Heart left ventricle (tissue), 16 donors: Measurements from ENCODE around the gene TEX2. TPM values are rescaled to one million over a fixed set of nuclear protein-coding genes. Genes with fewer than 3 reads are reported as not detected.
"Not testable (repeated sequence)": the region's sequence is repeated elsewhere in the genome, so short reads cannot be mapped to it uniquely, and the experiment has no call there.

Experiments used
- ATAC-seq, 4 donors: fragments of 200-7000 bp; cut with Tn5 transposase; one replicate each; pipeline ENCODE4 v1.9.1; 2020 to 2022; ENCODE audit warnings: moderate library complexity in 4 of 4, mild to moderate bottlenecking in 3 of 4, moderate number of reproducible peaks in 1 of 4
- DNase-seq, 5 donors: peaks; one replicate each; pipeline ENCODE4 v3.0.0-alpha.2; 2020
- H3K27ac ChIP-seq, 12 donors: fragments of 200-600 bp; sonication (generic) in 4 of 12; one replicate each; pipeline versions ENCODE4 v1.5.0 to v1.8.0; 2016 to 2022; ENCODE audit warnings: mild to moderate bottlenecking in 2 of 12
- H3K27me3 ChIP-seq, 9 donors: fragments of 200-600 bp; sonication (generic) in 2 of 9; one replicate each; pipeline versions ENCODE4 v1.5.1 to v1.8.0; 2016 to 2022; ENCODE audit warnings: mild to moderate bottlenecking in 3 of 9
- H3K36me3 ChIP-seq, 9 donors: fragments of 200-600 bp; sonication (generic) in 2 of 9; one replicate each; pipeline versions ENCODE4 v1.5.0 to v1.8.0; 2018 to 2022; ENCODE audit warnings: mild to moderate bottlenecking in 2 of 9
- H3K4me1 ChIP-seq, 12 donors: fragments of 200-600 bp; sonication (generic) in 4 of 12; one replicate each; pipeline versions ENCODE4 v1.5.0 to v1.8.0; 2016 to 2022; ENCODE audit warnings: mild to moderate bottlenecking in 3 of 12
- H3K4me3 ChIP-seq, 12 donors: fragments of 200-600 bp; sonication (generic) in 4 of 12; one replicate each; pipeline versions ENCODE4 v1.5.0 to v1.8.0; 2017 to 2022; ENCODE audit warnings: mild to moderate bottlenecking in 9 of 12, moderate library complexity in 4 of 12
- H3K9me3 ChIP-seq, 12 donors: fragments of 200-600 bp; sonication (generic) in 4 of 12; one replicate each; pipeline versions ENCODE4 v1.5.0 to v1.8.0; 2016 to 2022; ENCODE audit warnings: mild to moderate bottlenecking in 1 of 12
- CTCF ChIP-seq, 12 donors: fragments of 200-600 bp; sonication (generic) in 4 of 12; IDR thresholded peaks; one replicate each; pipeline versions ENCODE4 v1.5.0 to v1.8.0; 2018 to 2022; ENCODE audit warnings: antibody characterized with exemption in 12 of 12, mild to moderate bottlenecking in 5 of 12
- POLR2A ChIP-seq, 2 donors: fragments of 450-650 bp; IDR thresholded peaks; one replicate each; pipeline ENCODE4 v1.6.1; 2017; ENCODE audit warnings: antibody characterized with exemption in 2 of 2, mild to moderate bottlenecking in 2 of 2, moderate library complexity in 2 of 2
- WGBS, 4 donors: extraction: QIAGEN DNeasy Blood & Tissue Kit in 2 of 4; methylation state at CpG; one replicate each; pipeline versions ENCODE4 v1.1.5 to v1.1.7; 2013 to 2018; 5-methylcytosine and 5-hydroxymethylcytosine counted together
- intact Hi-C, 10 donors: fragments of 100-400 bp; cut with DNase I; formaldehyde crosslinking; loops; one replicate each; pipeline versions ENCODE4 v1.11.1 to v1.14.2; 2022
- polyA plus RNA-seq, 2 donors: library from polyadenylated mRNA; stranded (reverse); fragments of 200-250 nt; gene quantifications; one replicate each; pipeline ENCODE4 v1.2.3, GENCODE V29; 2013
- total RNA-seq, 9 donors: library from RNA; depleted of rRNA in 2 of 9; stranded (reverse); fragments of >200 nt in 2 of 9; fragmentation: NEBNext Ultra II Directional in 3 of 9; extraction: Animal tissue kit (Norgen Biotek cat#: 25700) in 3 of 9; gene quantifications; one replicate each; pipeline versions ENCODE4 v1.1.0 to v1.2.4, GENCODE V29; 2016 to 2023
- donor health status: ischemic (EF 13 %, LVEDD 7.1; RV severe dilation, severe dysfunction).
- donor health status: healthy with polysubstance abuse.
- donor health status: DM: no; HTN: yes; CAD: no.
- donor health status: DM: no; HTN: no; CAD: no.
- donor health status: ischemic (EF 25% LVEDD 6.9; RV normal size, moderate dysfunction).
- donor health status: ischemic (EF 25% LVEDD 5.7; RV mildly dilated, moderate dysfunction).
- donor health status: healthy.
- donor health status: DM: yes; HTN: yes; CAD: no.
- donor health status: ischemic (EF 35%, LVEDD 5.7; RV mildly dilated, moderate dysfunction).
- donor health status: nonischemic (EF 11% LVEDD 7.7; RV severe dilation, severe dysfunction).
- donor health status: DM: yes; HTN: yes; CAD: no.
- donor health status: PGD.
- donor health status: ischemic (EF 29% LVEDD 5.4; RV normal size, mild dysfunction).
- donor health status: nonischemic (EF 23%, LVEDD 6.1; RV moderate dilation, normal function).

The TEX2 gene
- total and polyA plus RNA-seq, 11 donors, result 16.8 to 55.8 (median 50.5) TPM

GRCh38 chr17:64240741-64241347, 22.2 kb downstream of the TEX2 start:
- no peaks in the 10 kb centered on the region for H3K36me3 ChIP-seq
- no peak for TF ChIP-seq CTCF (IDR thresholded peaks at IDR 0.05)
- no peak for TF ChIP-seq POLR2A (IDR thresholded peaks at IDR 0.05)
- no peaks in the 10 kb centered on the region for H3K27me3 ChIP-seq
- intact Hi-C loops, result loop anchor here in 2 of 10 donors (1.0 to 2.0 kb wide), 2 partner anchors 20 to 51 kb away; no protein-coding TSS in a partner anchor
- H3K4me1 ChIP-seq, result peaks cover 2 to 55% (median 24%) of the 10 kb centered on the region in 12 donors
- H3K4me3 ChIP-seq, result peak overlapping the region in 1 of 12 donors; percentile 8
- WGBS, 4 donors, result 7 to 22% (median 13%) methylated on average over 8 of the region's 8 CpGs
- ATAC-seq (peak; percentile 57 to 88 (median 78)), DNase-seq (peak; percentile 54 to 81 (median 64))
- H3K9me3 ChIP-seq, result no peaks in the 10 kb centered on the region
- peak overlapping the region in 11 of 12 donors; percentile 11 to 78 (median 57) for H3K27ac ChIP-seq

- ATAC-seq (peak; percentile 60 to 90 (median 83)), DNase-seq (peak in 4 of 5 donors; percentile 32 to 58 (median 42))
- intact Hi-C loops, result loop anchor here in 2 of 10 donors (1.0 to 2.0 kb wide), 2 partner anchors 20 to 50 kb away; no protein-coding TSS in a partner anchor
- Histone ChIP-seq H3K4me1 (peaks cover 2 to 55% (median 24%) of the 10 kb centered on the region in 12 donors), H3K36me3 (no peaks in the 10 kb centered on the region), H3K4me3 (peak overlapping the region in 1 of 12 donors; percentile 8), H3K27me3 (no peaks in the 10 kb centered on the region), H3K9me3 (no peaks in the 10 kb centered on the region), H3K27ac (peak overlapping the region in 11 of 12 donors; percentile 11 to 78 (median 57))
- TF ChIP-seq POLR2A (IDR thresholded peaks at IDR 0.05), result no peak
- TF ChIP-seq CTCF (IDR thresholded peaks at IDR 0.05), result peak in 2 of 12 donors; percentile 6 to 15
- WGBS, 4 donors, result 8 to 26% (median 18%) methylated on average over 5 of the region's 5 CpGs
These were observed 22.8 kb downstream of the TEX2 start for GRCh38 chr17:64240261-64240740.

GRCh38 chr17:64238449-64238848, 24.6 kb downstream of the TEX2 start:
- H3K9me3 ChIP-seq, DNase-seq, H3K4me3 ChIP-seq, H3K36me3 ChIP-seq, ATAC-seq, H3K27me3 ChIP-seq, intact Hi-C loops, H3K27ac ChIP-seq: not testable (repeated sequence)
- peaks cover 0 to 47% (median 24%) of the 10 kb centered on the region in 12 donors for H3K4me1 ChIP-seq
- 66 to 86% (median 77%) methylated on average over 4 of the region's 4 CpGs for WGBS, 4 donors

GRCh38 chr17:64236827-64237403, 26.1 kb downstream of the TEX2 start:
- no peak for DNase-seq
- Histone ChIP-seq H3K36me3 (no peaks in the 10 kb centered on the region), H3K9me3 (no peaks in the 10 kb centered on the region), H3K4me1 (peaks cover 0 to 51% (median 23%) of the 10 kb centered on the region in 12 donors), H3K27me3 (no peaks in the 10 kb centered on the region), H3K27ac (no peak overlapping the region), H3K4me3 (no peak overlapping the region)
- TF ChIP-seq CTCF (IDR thresholded peaks at IDR 0.05), result peak in 4 of 12 donors; percentile 14 to 39 (median 23)
- TF ChIP-seq POLR2A (IDR thresholded peaks at IDR 0.05), result no peak
- intact Hi-C loops, result no loop called here
- WGBS, 4 donors, result 80 to 83% (median 82%) methylated on average over 9 of the region's 9 CpGs
- no peak for ATAC-seq
